ENCODE results near the gene CCDC14. TPM values are rescaled to one million over a fixed set of nuclear protein-coding genes. Genes with fewer than 3 reads are reported as not detected.
A peak's percentile ranks its signal among the peaks of the same experiment; 100 is the strongest.

CCDC14 gene
- total RNA-seq, 2 donors from 2014 or later = 22.9 to 26.5 TPM

DNA sequence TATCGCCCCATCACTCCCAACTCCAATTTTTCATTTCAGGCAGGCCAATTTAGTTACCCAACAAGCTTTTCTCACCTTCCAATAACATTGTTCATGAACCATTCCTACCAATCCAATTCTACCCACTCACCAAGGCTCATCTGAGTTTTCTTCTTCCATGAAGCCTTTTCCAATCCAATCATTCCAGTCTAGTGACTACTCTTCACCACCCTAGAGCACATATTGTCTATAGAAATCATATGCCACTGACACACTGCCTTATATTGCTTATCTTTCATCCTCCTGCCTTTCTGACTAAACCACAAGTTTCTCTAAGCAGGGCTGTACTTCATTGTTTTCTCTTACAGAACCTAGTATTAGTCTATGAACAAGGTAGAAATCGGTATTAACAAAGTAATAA is 11.4 kb downstream of the CCDC14 start:
- Mint-ChIP-seq H3K27ac (no peak overlapping the region), H3K36me3 (ENCODE audit: low read depth) (peaks cover 5% of the 10 kb centered on the region), H3K4me3 (no peak overlapping the region), H3K4me1 (peaks cover 3% of the 10 kb centered on the region), H3K27me3 (no peaks in the 10 kb centered on the region)
- H3K9me3 ChIP-seq (ENCODE audit: control insufficient read depth, low read length, poor library complexity, severe bottlenecking) = no peaks in the 10 kb centered on the region
- DNase-seq (no peak), ATAC-seq (no peak)

DNA sequence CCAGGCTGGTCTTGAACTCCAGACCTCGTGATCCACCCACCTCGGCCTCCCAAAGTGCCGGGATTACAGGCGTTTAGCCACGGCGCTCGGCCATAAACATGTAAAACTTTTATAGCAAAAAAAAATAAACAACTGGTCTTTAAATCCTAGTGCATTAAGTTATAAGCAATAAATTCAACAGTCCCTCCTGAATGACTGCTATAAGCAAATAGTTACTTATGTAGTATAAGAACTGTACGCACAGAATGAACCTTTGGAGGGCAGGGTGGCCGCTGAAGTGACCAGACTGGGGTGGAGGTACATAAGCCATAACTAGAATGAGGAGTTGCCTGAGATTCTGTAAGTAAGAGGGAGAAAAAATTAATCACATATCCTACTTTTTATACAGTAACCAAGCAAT is 12.6 kb downstream of the CCDC14 start:
- Mint-ChIP-seq H3K4me3 (no peak overlapping the region), H3K27ac (no peak overlapping the region), H3K36me3 (ENCODE audit: low read depth) (peaks cover 8% of the 10 kb centered on the region), H3K4me1 (peaks cover 3% of the 10 kb centered on the region), H3K27me3 (no peaks in the 10 kb centered on the region)
- ATAC-seq (no peak), DNase-seq (no peak)
- no peaks in the 10 kb centered on the region for H3K9me3 ChIP-seq (ENCODE audit: control insufficient read depth, low read length, poor library complexity, severe bottlenecking)

DNA sequence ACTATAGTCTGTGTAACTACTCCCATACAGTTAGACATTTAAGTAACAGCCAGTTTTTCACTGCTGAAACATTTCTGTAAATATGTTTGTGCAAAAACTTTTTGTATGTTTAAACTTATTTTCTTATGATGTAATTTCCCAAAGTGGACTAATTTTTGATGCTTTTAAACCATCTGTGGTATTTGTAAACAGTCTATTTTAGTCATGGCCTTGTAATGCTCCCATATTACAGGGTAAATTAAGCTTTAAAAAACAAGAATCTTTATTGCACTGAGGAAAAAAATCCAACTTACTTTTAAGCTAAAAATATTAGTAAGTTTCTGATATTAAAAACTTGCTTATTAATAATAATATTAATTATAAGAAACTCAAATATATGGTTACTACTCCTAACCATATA is 13.5 kb downstream of the CCDC14 start:
- Mint-ChIP-seq H3K4me3 (no peak overlapping the region), H3K36me3 (ENCODE audit: low read depth) (peaks cover 8% of the 10 kb centered on the region), H3K27ac (no peak overlapping the region), H3K4me1 (peaks cover 3% of the 10 kb centered on the region), H3K27me3 (no peaks in the 10 kb centered on the region)
- DNase-seq = no peak
- ATAC-seq = no peak
- no peaks in the 10 kb centered on the region for H3K9me3 ChIP-seq (ENCODE audit: control insufficient read depth, low read length, poor library complexity, severe bottlenecking)

DNA sequence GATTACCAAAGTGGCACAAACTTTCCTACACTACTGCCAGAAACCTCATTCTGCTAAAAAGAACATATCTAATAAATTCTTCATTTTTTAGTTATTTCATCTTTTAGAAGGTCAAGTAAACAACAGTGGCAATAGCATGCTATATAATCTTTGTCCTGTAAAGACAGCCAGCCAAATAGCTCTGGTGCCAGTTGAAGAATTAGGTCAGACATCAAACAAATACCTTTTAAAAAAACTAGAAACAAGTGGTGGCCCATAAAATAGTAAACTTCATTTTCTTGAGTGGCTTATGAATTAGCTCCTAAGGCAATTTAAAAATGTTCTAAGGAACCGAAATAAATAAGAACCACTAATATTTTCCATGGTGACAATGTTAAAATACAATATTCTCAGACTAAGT is 19.5 kb downstream of the CCDC14 start:
- Mint-ChIP-seq H3K36me3 (ENCODE audit: low read depth) (peaks cover 8% of the 10 kb centered on the region), H3K4me1 (no peaks in the 10 kb centered on the region), H3K27me3 (no peaks in the 10 kb centered on the region), H3K4me3 (no peak overlapping the region), H3K27ac (no peak overlapping the region)
- ATAC-seq (no peak), DNase-seq (no peak)
- H3K9me3 ChIP-seq (ENCODE audit: control insufficient read depth, low read length, poor library complexity, severe bottlenecking) = no peaks in the 10 kb centered on the region

DNA sequence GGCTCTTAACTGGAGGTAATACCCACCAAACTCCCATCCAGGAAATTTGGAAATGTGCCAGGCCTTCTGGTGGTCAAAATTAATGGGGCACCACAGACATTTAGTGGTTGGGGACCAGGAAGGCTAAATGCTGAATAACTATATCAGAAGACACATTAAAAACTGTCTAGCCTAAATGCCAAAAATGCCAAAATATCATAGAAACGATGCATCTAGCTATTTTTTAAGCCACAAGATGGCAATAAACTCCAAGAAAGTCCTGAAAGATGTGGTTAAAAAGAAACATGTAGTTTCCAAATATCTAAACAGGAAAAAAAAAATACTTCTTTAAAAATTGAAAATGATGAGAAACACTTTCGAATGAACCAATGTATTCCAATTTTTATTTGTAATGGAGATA is 19.9 kb downstream of the CCDC14 start:
- ATAC-seq (no peak), DNase-seq (no peak)
- Mint-ChIP-seq H3K36me3 (ENCODE audit: low read depth) (peaks cover 8% of the 10 kb centered on the region), H3K4me3 (no peak overlapping the region), H3K4me1 (no peaks in the 10 kb centered on the region), H3K27me3 (no peaks in the 10 kb centered on the region), H3K27ac (no peak overlapping the region)
- no peaks in the 10 kb centered on the region for H3K9me3 ChIP-seq (ENCODE audit: control insufficient read depth, low read length, poor library complexity, severe bottlenecking)

DNA sequence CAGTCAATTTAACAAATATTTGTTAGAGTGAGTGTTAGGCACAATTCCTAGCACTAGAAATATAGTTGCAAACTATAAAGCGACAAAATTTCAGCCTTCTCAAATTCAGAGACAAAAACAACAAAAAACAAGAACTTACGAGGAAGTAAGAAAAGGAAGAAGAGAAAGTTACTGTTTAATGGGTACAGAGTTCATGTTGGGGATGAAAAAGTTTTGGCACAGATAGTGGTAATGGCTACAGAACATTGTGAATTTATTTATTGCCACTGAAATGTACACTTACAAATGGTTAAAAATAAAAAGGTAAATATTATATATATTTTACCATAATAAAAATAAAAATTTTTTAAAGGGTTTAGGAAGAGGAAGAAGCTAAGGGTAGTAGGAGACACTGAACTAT is 21.3 kb downstream of the CCDC14 start:
- ATAC-seq (no peak), DNase-seq (no peak)
- peaks cover 4% of the 10 kb centered on the region for H3K4me1 Mint-ChIP-seq
- peaks cover 10% of the 10 kb centered on the region for H3K36me3 Mint-ChIP-seq (ENCODE audit: low read depth)
- no peak overlapping the region for H3K27ac Mint-ChIP-seq
- H3K9me3 ChIP-seq (ENCODE audit: control insufficient read depth, low read length, poor library complexity, severe bottlenecking) = no peaks in the 10 kb centered on the region
- no peak overlapping the region for H3K4me3 Mint-ChIP-seq
- H3K27me3 Mint-ChIP-seq = no peaks in the 10 kb centered on the region

DNA sequence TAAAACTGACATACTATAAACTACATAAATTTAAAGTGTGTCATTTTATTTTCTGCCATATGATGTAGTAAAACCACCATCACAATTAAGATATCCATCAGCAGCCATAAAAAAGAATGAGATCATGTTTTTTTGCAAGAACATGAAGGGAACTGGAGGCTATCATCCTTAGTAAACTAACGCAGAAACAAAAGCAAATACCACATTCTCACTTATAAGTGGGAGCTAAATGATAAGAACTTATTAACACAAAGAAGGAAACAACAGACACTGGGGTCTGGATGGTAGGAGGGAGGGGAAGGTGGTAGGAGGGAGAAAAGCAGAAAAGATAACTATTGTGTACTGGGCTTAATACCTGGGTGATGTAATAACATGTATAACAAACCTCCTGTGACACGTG is 24.6 kb downstream of the CCDC14 start:
- Mint-ChIP-seq H3K36me3 (ENCODE audit: low read depth) (peaks cover 13% of the 10 kb centered on the region), H3K27ac (no peak overlapping the region)
- ATAC-seq = no peak

DNA sequence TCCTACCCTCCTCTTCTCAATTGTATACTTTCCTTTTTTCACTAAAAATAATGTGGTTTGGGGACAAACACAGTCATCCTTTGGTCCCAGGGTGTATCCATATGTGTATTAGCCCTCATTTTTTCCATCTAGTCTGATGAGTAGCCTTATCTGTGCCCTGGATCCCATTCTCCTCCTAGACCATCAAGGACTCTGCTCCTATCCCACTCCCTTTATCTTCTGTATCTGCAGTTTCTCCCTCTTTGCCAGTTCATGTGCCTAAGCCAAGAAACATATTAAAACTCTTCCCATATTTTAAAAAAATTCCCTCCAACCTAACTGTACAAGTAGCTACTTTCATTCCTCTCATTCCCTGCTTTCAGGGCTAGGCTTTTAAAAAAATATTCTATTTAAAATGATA is 25.2 kb downstream of the CCDC14 start:
- ATAC-seq (no peak), DNase-seq (no peak)
- Mint-ChIP-seq H3K27me3 (no peaks in the 10 kb centered on the region), H3K4me1 (peaks cover 4% of the 10 kb centered on the region), H3K4me3 (no peak overlapping the region), H3K36me3 (ENCODE audit: low read depth) (peaks cover 13% of the 10 kb centered on the region), H3K27ac (no peak overlapping the region)
- no peaks in the 10 kb centered on the region for H3K9me3 ChIP-seq (ENCODE audit: control insufficient read depth, low read length, poor library complexity, severe bottlenecking)

More for the DNA sequence above, 24.6 kb downstream of the CCDC14 start:
- Mint-ChIP-seq H3K4me1 (peaks cover 4% of the 10 kb centered on the region), H3K27me3 (no peaks in the 10 kb centered on the region), H3K4me3 (no peak overlapping the region)
- no peaks in the 10 kb centered on the region for H3K9me3 ChIP-seq (ENCODE audit: control insufficient read depth, low read length, poor library complexity, severe bottlenecking)
- DNase-seq = no peak

DNA sequence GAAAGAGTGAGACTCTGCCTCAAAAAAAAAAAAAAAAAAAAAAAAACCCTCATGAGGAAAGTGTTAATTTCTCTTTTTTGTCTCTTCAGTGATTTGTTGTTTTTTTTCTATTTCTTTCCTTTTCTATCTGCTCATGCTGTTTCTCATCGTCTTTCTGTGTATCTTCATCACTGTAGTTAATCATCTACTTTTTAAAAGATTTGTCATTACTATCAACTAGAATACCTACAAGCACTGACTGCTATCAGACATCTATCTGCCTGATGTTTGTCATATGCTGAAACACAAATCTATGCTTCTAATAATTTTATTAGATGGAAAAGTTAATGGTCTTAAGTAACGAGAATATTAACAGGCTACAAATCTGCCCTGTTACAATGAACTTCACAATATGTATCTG is 26.8 kb downstream of the CCDC14 start:
- Mint-ChIP-seq H3K27me3 (no peaks in the 10 kb centered on the region), H3K27ac (peak overlapping the region; percentile 29), H3K4me3 (no peak overlapping the region), H3K4me1 (peaks cover 4% of the 10 kb centered on the region), H3K36me3 (ENCODE audit: low read depth) (peaks cover 10% of the 10 kb centered on the region)
- H3K9me3 ChIP-seq (ENCODE audit: control insufficient read depth, low read length, poor library complexity, severe bottlenecking) = no peaks in the 10 kb centered on the region
- ATAC-seq (no peak), DNase-seq (no peak)

DNA sequence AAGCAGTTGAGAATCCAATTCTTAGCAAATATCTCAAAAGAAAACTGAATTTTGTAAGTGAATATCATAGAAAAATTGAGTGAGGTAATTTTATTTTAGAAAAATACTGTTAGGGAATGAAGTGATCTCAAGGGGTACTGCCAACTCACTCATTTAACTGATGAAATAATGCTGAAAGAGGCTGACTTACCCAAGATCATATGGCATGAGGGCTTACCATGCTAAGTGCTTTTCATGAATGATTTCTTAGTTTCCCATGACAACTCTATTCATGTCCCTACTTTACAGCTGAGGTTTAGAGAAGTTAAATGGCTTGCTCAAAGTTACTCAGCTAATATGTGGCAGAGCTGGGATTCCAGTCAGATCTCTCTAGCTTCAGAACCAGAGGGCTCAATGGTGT is 30.6 kb downstream of the CCDC14 start:
- peaks cover 8% of the 10 kb centered on the region for H3K36me3 Mint-ChIP-seq (ENCODE audit: low read depth)
- H3K9me3 ChIP-seq (ENCODE audit: control insufficient read depth, low read length, poor library complexity, severe bottlenecking) = no peaks in the 10 kb centered on the region
- H3K27ac Mint-ChIP-seq = no peak overlapping the region
- DNase-seq = no peak
- H3K27me3 Mint-ChIP-seq = no peaks in the 10 kb centered on the region
- H3K4me1 Mint-ChIP-seq = no peaks in the 10 kb centered on the region
- no peak overlapping the region for H3K4me3 Mint-ChIP-seq
- no peak for ATAC-seq

DNA sequence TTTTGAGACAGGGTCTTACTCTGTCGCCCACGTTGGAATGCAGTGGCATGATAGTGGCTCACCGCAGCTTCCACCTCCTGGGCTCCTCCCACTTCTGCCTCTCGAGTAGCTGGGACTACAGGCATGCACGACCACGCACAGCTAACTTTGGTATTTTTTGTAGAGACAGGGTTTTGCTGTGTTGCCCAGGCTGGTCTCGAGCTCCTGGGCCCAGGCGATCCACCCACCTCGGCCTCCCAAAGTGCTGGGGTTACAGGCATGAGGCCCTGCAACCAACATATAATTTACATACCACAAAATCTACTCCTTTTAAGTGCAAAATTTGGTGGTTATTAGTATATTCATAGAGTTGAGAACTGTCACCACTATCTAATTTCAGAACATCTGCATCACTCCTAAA is 31.7 kb downstream of the CCDC14 start:
- DNase-seq = no peak
- no peaks in the 10 kb centered on the region for H3K9me3 ChIP-seq (ENCODE audit: control insufficient read depth, low read length, poor library complexity, severe bottlenecking)
- ATAC-seq = no peak
- H3K27me3 Mint-ChIP-seq = no peaks in the 10 kb centered on the region
- H3K36me3 Mint-ChIP-seq (ENCODE audit: low read depth) = peaks cover 12% of the 10 kb centered on the region
- no peak overlapping the region for H3K27ac Mint-ChIP-seq
- H3K4me1 Mint-ChIP-seq = no peaks in the 10 kb centered on the region
- H3K4me3 Mint-ChIP-seq = no peak overlapping the region

DNA sequence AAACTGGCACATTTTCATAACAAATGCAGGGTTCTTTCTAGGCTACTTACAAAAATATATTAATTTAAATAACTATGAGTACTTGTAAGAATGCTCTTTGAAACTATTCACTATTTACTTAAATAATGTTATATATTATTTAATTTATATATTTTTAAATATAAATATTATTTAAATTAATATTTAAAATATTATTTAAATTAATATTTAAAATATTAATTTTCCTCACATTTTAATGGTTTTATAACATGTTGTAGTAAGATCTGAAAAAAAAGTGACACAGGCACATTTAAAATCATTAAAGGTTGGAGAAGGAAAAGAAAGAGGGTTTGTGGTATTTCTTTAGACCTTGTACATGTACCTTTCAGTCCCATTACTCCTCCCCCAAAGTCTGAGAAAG is 34.6 kb downstream of the CCDC14 start:
- Mint-ChIP-seq H3K4me1 (no peaks in the 10 kb centered on the region), H3K36me3 (ENCODE audit: low read depth) (peaks cover 15% of the 10 kb centered on the region), H3K27me3 (no peaks in the 10 kb centered on the region), H3K27ac (no peak overlapping the region), H3K4me3 (no peak overlapping the region)
- DNase-seq (no peak), ATAC-seq (no peak)
- no peaks in the 10 kb centered on the region for H3K9me3 ChIP-seq (ENCODE audit: control insufficient read depth, low read length, poor library complexity, severe bottlenecking)

DNA sequence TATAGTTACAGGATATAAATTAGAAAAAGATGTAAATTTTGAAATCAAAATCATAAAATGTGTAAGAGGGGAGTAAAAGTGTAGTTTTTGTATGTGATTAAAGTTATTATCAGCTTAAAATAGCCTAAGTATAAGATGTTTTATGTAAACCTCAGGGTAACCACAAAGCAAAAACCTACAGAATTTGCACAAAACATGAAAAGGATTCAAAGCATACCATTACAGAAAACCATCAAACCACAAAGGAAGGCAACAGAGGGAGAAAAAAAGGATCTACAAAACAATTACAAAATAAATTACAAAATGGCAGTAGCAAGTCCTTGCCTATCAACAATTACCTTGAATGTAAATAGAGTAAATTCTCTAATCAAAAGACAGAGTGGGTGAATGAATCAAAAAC is 40.2 kb downstream of the CCDC14 start:
- peaks cover 18% of the 10 kb centered on the region for H3K36me3 Mint-ChIP-seq (ENCODE audit: low read depth)
- no peaks in the 10 kb centered on the region for H3K27me3 Mint-ChIP-seq
- no peak for DNase-seq
- H3K9me3 ChIP-seq (ENCODE audit: control insufficient read depth, low read length, poor library complexity, severe bottlenecking) = peaks cover 5% of the 10 kb centered on the region
- no peak for ATAC-seq
- H3K4me3 Mint-ChIP-seq = no peak overlapping the region
- no peaks in the 10 kb centered on the region for H3K4me1 Mint-ChIP-seq
- no peak overlapping the region for H3K27ac Mint-ChIP-seq

DNA sequence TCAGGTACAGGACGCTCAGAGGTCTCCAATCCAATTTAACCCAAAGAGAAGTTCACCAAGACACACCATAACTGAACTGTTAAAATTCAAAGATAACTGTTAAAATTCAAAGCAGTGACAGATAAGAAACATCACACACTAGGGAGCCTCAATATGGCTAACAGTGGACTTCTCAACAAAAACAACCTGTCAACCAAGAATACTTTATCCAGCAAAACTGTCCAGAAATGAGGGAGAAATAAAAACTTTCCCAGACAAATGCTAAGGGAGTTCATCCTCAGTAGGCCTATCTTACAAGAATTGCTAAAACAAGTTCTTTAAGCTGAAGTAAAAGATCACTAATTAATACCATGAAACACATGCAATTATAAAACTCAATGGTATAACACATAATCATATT is 40.6 kb downstream of the CCDC14 start:
- no peaks in the 10 kb centered on the region for H3K4me1 Mint-ChIP-seq
- H3K9me3 ChIP-seq (ENCODE audit: control insufficient read depth, low read length, poor library complexity, severe bottlenecking) = peaks cover 5% of the 10 kb centered on the region
- H3K27me3 Mint-ChIP-seq = no peaks in the 10 kb centered on the region
- H3K4me3 Mint-ChIP-seq = no peak overlapping the region
- ATAC-seq = no peak
- peaks cover 18% of the 10 kb centered on the region for H3K36me3 Mint-ChIP-seq (ENCODE audit: low read depth)
- no peak for DNase-seq
- H3K27ac Mint-ChIP-seq = no peak overlapping the region

DNA sequence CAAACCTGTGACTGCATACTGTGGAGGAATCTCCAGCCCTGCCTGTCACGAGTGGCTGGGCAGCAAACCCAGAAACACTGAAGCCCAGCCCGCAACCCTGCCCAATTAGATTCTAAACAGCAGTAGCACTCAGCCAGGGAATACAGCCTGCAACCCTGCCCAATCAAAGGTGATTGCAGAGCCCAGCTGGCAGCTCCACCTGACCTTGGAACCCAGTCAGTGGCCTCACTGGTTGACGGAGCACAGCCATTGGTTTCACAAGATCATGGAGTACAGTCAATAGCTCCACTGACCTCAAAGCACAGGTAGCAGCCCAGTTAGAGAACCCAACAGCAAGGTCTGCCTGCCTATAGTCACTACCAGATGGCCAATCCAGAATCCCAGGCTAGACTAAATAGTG is 41.7 kb downstream of the CCDC14 start:
- H3K36me3 Mint-ChIP-seq (ENCODE audit: low read depth) = peaks cover 13% of the 10 kb centered on the region

More for the DNA sequence above, 41.7 kb downstream of the CCDC14 start:
- Mint-ChIP-seq H3K4me1 (no peaks in the 10 kb centered on the region), H3K4me3 (no peak overlapping the region), H3K27me3 (no peaks in the 10 kb centered on the region), H3K27ac (no peak overlapping the region)
- H3K9me3 ChIP-seq (ENCODE audit: control insufficient read depth, low read length, poor library complexity, severe bottlenecking) = peaks cover 5% of the 10 kb centered on the region
- DNase-seq = no peak
- no peak for ATAC-seq
